CD4-positive, alpha-beta T cell treated with Interleukin-12 subunit alpha and Interleukin-12 subunit beta, for 1 hour (primary cell): ENCODE data around the gene MBTPS2.
"Not testable (repeated sequence)": the region's sequence is repeated elsewhere in the genome, so short reads cannot be mapped to it uniquely, and the experiment has no call there.

Experiments used
- DNase-seq: peaks from one replicate; pipeline ENCODE4 v3.0.0-alpha.2; 2020

MBTPS2 gene

GRCh38 chrX:21863241-21863640 lies 23.8 kb downstream of the MBTPS2 start:
- no peak for DNase-seq

- DNase-seq: no peak
Observed at GRCh38 chrX:21865436-21865835, 26.0 kb downstream of the MBTPS2 start.

- DNase-seq: no peak
Observed at GRCh38 chrX:21870494-21870893, 31.1 kb downstream of the MBTPS2 start.

- DNase-seq: no peak
Observed at GRCh38 chrX:21873063-21873775, 33.8 kb downstream of the MBTPS2 start.

GRCh38 chrX:21874182-21874581 lies 34.8 kb downstream of the MBTPS2 start:
- DNase-seq: not testable (repeated sequence)

- no peak for DNase-seq
Observed at GRCh38 chrX:21875013-21875412, 35.6 kb downstream of the MBTPS2 start.

GRCh38 chrX:21881881-21882574 lies 42.6 kb downstream of the MBTPS2 start:
- no peak for DNase-seq

- DNase-seq: no peak
Observed at GRCh38 chrX:21883258-21883657, 43.8 kb downstream of the MBTPS2 start.

GRCh38 chrX:21885568-21885967 lies 46.2 kb downstream of the MBTPS2 start:
- no peak for DNase-seq

- DNase-seq: no peak
Observed at GRCh38 chrX:21905313-21905712, 65.9 kb downstream of the MBTPS2 start.

- DNase-seq: no peak
Observed at GRCh38 chrX:21905953-21906352, 66.5 kb downstream of the MBTPS2 start.

GRCh38 chrX:21907260-21907659 lies 67.8 kb downstream of the MBTPS2 start:
- DNase-seq: no peak

GRCh38 chrX:21911481-21911880 lies 72.1 kb downstream of the MBTPS2 start:
- no peak for DNase-seq

- no peak for DNase-seq
Observed at GRCh38 chrX:21912220-21912619, 72.8 kb downstream of the MBTPS2 start.

GRCh38 chrX:21912989-21913388 lies 73.6 kb downstream of the MBTPS2 start:
- no peak for DNase-seq

GRCh38 chrX:21926116-21926515 lies 86.7 kb downstream of the MBTPS2 start:
- no peak for DNase-seq

- DNase-seq: no peak
Observed at GRCh38 chrX:21926527-21927278, 87.3 kb downstream of the MBTPS2 start.

- DNase-seq: no peak
Observed at GRCh38 chrX:21929209-21929608, 89.8 kb downstream of the MBTPS2 start.

GRCh38 chrX:21930986-21931385 lies 91.6 kb downstream of the MBTPS2 start:
- no peak for DNase-seq

GRCh38 chrX:21932292-21933002 lies 93.0 kb downstream of the MBTPS2 start:
- no peak for DNase-seq

- no peak for DNase-seq
Observed at GRCh38 chrX:21933077-21933476, 93.7 kb downstream of the MBTPS2 start.

GRCh38 chrX:21934414-21934813 lies 95.0 kb downstream of the MBTPS2 start:
- no peak for DNase-seq
